ENCODE measurements around the gene CPVL.

DNA sequence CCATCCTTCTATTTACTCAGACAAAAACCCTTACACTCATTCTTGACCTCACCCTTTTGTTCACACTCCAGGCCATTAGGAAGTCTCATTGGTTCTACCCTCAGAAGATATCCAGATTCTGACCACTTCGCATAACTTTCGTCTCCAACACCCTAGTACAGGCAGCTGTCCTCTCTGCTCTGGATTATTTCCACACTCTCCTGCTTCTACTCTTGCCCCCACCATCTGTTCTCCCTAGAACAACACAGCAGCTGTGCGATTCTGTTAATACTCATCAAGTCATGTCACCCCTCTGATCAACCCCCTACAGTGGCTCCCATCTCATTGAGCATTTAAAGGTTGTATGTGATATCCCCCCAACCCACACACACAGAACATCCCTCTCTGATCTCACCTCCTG lies 172.7 kb downstream of the CPVL start:
- TF ChIP-seq, protein P1, sequence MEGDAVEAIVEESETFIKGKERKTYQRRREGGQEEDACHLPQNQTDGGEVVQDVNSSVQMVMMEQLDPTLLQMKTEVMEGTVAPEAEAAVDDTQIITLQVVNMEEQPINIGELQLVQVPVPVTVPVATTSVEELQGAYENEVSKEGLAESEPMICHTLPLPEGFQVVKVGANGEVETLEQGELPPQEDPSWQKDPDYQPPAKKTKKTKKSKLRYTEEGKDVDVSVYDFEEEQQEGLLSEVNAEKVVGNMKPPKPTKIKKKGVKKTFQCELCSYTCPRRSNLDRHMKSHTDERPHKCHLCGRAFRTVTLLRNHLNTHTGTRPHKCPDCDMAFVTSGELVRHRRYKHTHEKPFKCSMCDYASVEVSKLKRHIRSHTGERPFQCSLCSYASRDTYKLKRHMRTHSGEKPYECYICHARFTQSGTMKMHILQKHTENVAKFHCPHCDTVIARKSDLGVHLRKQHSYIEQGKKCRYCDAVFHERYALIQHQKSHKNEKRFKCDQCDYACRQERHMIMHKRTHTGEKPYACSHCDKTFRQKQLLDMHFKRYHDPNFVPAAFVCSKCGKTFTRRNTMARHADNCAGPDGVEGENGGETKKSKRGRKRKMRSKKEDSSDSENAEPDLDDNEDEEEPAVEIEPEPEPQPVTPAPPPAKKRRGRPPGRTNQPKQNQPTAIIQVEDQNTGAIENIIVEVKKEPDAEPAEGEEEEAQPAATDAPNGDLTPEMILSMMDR (IDR thresholded peaks at IDR 0.05): no peak
- TF ChIP-seq POLR2AphosphoS5 (IDR thresholded peaks at IDR 0.05) (no peak), EP300 (IDR thresholded peaks at IDR 0.05) (no peak)
